ENCODE measurements around the gene ADNP.
"Not testable (repeated sequence)": the region's sequence is repeated elsewhere in the genome, so short reads cannot be mapped to it uniquely, and the experiment has no call there.

Gene ADNP

DNA sequence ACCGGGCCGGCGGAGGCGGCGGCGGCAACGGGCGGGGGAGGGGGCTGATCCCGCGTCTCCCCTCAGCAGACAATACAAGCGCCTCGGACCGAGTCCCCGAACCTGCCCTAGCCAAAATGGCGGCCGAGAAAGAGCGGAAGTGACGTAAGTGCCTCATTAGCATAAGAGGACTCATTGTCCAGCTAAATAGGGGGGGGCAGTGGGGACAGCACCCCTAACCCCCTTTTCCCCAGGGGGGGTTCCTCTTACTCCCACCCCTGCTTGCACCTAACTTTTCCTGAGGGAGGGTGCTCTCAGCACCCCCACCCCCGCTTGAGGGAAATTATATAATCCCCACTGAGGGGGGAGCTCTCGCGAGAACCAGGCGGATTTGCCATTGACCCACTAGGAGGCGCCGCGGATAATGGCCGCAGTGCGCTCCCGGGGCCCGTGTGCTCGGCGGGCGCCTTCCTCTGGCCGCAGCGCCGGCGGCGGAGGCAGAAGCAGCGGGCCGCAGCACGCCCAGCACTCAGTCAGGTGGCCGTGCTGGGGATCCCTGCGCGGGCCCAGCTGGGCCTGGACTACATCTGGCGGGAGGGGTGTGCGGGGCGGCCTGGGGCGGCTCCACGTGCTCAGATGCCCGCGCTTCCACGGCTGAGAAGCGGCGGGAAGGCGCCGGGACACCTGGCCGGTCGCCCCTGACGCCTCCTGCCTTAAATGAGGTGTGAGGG is at the start of gene ADNP:
Gene ADNP, minus strand, starts transcription at position 132 of the 710 bp plus-strand sequence. CDS start 27,441 bp downstream, outside the sequence.
- peak; percentile 78 for DNase-seq (ENCODE audit: low read depth)

DNA sequence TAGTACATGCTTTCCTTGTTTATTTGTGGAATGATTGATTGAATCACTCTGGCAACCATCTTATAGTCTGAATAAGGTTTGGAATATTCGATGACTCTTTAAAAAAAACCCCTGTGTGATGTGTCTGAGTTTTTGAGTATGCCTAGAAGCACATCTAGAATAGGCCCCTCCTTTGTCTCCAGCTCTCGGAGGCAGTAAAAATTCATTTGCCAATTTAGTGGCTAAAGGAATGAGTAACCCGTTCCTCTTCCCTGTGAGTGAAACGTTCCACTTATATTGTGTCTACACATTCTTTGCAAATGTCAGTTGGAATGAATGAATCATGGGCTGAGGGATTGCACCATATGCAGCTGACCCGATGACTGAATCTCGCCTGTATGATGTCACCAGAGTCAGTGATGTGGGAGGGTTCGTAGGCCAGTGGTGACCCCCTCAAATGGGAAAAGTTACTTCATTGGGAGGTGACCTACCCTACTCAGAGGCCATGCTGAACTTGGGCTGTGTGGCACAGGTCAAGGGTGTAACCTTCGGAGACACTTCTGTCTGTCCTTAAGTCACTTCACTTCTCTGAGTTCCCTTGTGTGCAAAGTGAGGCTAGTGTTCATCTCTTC is 48.9 kb upstream of the ADNP start:
- no peak for DNase-seq (ENCODE audit: low read depth)

DNA sequence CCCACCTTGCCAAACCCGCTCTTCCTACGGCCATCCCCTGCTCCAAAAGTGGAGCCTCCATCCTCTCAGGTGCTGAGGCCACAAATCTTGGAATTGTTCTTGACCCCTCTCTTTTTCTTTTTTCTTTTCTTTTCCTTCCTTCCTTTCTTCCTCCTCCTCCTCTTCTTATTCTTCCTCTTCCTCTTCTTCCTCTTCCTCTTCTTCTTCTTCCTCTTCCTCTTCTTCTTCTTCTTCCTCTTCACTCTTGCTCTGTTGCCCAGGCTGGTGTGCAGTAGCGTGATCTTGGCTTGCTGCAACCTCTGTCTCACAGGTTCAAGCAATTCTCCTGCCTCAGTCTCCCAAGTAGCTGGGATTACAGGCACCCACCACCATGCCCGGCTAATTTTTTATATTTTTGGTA is 47.3 kb upstream of the ADNP start:
- DNase-seq (ENCODE audit: low read depth), result not testable (repeated sequence)

DNA sequence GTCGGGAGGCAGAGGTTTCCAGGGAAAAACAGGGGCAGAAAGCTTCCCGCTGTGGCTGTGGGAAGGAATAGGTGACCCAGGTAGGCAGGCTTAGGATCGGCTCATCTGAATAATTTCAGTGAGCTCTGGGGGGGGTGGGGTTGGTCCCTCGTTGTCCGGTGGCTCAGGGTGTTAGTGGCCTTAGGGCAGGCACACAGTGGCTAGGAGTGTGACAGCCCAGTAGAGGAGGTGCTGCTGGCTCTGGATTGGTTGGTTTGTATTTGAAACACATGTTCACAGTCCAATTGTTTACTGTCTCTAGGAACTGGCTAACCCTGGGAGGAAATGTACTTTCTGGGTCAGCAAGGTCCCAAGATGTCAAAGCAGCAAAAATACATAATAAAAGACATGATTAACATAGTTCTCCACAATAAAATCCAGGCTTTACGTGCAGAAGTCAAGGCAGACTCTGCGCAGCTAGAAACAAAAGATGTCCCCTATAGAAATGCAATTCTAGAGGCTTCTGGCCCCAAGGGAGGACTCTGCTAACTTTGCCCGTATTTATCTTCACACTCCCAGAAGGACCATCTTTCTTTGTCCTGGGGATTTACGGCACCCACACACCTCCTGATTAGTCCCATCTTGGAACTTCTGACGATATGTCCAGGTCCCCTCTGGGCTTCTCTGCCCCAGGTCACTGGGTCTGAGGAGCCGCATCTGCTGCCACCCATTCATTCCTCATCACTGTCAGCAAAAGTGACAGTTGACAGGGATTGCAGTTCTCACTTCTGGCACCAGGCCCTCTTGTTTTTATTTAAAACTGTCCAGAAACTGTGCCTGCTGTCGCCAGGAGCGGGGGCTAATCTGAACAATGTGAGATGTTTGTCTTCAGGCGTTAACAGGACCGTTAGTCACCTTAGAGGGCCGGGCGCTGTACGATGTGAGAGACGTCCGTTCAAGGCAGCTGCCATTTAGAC is 46.1 kb upstream of the ADNP start:
- DNase-seq (ENCODE audit: low read depth), result no peak

DNA sequence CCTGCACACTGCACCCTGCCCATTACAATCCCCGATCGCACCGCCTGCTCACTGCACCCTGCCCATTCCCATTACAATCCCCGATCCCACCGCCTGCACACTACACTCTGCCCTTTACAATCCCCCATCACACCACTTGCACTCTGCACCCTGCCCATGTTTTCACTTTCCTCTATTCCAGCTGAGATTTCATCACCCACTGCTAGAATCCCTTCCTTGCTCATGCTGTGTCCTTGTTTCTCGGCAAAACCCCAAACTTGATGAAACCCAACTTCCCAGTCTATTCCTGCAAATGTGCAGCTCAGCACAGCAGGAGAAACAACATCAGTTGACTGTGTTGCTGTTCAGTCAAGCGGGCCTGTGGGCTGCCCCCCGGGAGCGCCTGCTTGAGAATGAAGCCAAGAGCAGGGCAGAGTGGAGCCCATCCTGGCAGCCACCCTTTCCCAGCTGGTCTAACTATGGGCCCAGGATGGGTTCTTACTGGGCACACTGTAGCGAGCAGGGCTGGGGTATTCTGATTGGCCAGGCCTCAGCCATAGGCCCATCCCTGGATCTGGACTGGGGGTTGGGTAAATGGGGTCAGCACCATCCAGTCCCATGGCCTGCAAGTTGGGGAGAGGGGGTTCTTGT is 44.6 kb upstream of the ADNP start:
- DNase-seq (ENCODE audit: low read depth), result no peak

DNA sequence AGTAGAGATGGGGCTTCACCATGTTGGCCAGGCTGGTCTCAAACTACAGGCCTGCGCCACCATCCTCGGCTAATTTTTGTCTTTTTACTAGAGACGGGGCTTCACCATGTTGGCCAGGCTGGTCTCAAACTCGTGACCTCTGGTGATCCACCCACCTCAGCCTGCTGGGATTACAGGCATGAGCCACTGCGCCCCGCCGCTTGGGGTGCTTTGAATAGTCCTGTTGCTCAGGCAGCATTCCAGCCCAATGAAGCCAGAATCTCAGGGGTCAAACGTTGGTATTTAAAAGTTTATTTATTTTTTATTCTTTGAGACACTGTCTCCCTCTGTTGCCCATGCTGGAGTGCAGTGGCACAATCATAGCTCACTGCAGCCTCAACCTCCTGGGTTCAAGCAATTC is 38.7 kb upstream of the ADNP start:
- no peak for DNase-seq (ENCODE audit: low read depth)

DNA sequence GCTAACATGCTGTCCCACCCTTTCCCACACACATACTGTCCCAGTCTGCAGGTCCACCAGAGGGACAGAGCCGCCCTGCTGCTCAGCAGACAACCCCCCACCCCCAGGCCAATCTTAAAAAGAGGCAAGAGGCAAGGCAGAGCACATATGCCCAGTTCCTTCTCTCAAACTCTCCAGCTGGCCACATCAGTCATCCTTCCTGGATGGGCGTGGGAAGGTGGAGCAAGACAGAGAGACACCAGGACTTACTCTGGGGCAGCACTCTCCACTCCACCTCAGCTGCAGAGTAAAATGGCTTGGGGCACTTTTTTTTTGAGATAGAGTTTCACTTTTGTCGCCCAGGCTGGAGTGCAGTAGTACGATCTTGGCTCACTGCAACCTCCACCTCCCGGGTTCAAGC is 38.2 kb upstream of the ADNP start:
- no peak for DNase-seq (ENCODE audit: low read depth)

DNA sequence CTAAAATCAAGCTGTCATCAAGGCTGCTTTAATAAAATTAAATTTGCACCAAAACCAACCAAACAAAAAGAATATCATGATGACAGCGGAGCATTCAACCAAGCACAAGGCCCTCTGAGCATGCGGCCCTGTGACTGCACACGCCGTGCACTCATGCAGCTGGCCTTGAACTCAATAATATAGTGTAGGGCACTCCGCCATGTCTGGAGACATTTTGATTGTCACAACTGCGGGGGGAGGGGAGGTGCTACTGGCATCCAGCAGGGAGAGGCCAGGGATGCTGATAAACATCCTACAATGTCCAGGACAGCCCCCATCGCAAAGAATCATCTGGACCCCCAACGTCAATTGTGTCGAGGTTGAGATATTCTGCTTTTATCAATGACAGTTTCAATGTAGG is 37.1 kb upstream of the ADNP start:
- DNase-seq (ENCODE audit: low read depth), result no peak

DNA sequence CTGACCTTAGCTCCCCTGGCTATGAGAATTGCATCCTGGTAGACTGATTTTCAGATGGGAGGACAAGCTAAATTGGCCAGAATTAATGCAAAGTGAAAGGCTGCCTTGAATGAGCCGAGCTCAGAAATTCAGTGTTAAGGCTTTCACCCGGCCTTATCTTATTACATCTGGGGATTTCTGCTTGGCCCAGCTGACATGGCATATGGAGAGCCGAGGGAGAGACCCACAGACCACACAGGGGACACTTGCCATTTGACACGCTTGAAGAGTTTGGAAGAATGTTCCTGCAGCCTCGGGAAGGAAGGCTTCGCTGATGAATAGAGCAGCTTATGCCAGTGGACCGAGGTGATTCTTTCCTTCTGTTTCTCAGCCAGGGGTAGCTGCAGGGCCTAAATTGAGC is 36.3 kb upstream of the ADNP start:
- DNase-seq (ENCODE audit: low read depth), result no peak

DNA sequence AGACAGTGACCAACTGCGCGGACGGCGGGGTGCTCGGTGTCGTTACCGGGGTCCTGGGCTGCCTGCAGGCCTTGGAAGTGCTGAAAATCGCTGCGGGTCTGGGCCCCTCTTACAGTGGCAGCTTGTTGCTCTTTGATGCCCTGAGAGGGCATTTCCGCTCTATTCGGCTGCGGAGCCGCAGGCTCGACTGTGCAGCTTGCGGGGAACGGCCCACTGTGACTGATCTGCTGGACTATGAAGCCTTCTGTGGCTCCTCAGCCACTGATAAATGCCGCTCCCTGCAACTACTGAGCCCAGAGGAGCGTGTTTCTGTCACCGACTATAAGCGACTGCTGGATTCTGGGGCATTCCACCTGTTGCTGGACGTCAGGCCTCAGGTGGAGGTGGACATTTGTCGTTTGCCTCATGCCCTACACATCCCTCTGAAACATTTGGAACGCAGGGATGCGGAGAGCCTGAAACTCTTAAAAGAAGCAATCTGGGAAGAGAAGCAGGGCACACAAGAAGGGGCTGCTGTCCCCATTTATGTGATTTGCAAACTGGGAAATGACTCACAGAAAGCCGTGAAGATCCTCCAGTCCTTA is 28.4 kb upstream of the ADNP start:
- DNase-seq (ENCODE audit: low read depth), result no peak

DNA sequence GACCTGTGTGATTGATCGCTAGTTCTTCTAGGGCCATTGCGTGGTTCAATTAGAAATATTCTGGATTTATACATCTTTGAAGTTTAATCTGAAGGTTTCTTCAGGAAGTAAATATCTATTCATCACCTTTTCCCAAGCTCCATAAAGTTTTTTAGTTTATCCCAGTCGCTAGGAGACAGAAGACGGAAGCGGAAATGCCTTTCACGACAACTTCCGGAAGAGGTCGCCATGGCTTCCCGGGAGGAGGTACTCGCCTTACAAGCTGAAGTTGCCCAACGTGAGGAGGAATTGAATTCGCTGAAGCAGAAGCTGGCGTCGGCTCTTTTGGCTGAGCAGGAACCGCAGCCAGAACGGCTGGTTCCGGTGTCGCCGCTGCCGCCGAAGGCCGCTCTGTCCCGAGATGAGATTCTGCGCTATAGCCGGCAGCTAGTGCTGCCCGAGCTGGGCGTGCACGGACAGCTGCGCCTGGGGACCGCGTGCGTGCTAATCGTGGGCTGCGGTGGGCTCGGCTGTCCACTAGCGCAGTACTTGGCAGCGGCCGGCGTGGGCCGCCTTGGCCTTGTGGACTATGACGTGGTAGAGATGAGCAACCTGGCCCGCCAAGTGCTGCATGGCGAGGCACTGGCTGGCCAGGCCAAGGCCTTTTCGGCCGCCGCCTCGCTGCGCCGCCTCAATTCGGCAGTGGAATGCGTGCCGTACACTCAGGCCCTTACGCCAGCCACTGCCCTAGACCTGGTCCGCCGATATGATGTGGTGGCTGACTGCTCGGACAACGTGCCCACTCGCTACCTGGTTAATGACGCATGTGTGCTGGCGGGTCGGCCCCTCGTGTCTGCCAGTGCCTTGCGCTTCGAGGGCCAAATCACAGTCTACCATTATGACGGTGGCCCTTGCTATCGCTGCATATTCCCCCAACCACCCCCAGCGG is 27.6 kb upstream of the ADNP start, which contains the start of gene MOCS3:
Gene MOCS3, plus strand, starts transcription at position 204 of the 928 bp plus-strand sequence. Its CDS starts 25 bp downstream, at position 229.
- peak; percentile 74 for DNase-seq (ENCODE audit: low read depth)

DNA sequence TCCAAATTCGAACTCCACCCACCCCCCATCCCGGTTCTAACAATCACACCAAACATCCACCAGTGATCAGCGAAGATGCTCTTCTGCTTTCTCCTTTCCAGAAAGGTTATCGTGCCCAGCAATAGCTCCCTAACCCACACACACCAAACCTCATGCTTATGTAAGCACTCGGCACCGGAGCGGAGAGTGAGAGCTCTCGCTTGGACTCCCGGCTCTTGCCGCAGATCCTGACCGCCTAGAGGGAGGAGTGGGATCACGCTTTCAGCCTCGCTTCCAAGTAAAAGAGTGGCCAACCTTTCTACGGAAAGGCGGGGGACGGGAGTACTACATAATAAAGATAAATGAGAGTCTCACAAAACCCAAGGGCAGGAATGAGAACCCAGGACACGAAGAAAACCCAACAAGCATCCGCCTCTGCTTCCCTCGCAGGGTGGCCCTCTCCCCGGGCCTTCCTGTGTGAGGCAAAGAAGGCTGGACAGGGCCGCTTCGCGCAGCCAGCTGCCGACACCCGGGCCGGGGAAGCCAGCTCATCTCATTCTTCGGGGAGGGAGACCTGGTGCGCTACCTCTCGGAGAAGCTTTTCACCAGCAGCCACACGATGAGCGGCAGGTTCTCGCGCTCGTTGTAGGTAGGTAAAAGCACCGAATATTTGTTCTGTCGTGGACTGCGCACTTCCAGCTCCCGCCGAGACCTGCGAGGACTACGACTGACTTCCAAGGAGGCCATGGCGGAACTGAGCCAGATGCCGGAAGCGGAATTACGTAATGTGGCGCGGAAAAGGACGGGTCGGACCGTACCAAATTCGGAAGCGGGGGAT is 26.8 kb upstream of the ADNP start, which contains the start of gene DPM1:
Gene DPM1, minus strand, starts transcription at position 735 of the 817 bp plus-strand sequence. Its CDS starts 9 bp downstream, at position 726.
- peak; percentile 79 for DNase-seq (ENCODE audit: low read depth)

DNA sequence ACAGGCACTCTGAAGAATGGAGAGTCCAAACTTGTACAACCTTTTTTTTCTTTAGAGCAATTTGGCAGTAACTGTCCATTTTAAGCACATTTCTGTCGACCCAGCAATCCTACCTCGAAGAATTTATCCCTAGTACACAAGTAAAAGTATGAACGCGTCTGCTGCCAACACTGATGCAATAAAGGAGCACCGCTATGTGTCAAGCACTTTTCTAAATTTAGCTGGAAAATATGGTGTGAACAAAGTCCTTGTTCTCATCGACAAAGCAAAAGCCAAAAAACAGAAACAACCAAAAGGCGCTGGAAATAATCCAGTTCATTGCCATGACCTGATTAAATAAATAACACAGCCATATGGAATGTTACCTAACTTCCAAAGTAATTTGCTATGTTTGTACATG is 26.0 kb upstream of the ADNP start:
- DNase-seq (ENCODE audit: low read depth), result no peak

DNA sequence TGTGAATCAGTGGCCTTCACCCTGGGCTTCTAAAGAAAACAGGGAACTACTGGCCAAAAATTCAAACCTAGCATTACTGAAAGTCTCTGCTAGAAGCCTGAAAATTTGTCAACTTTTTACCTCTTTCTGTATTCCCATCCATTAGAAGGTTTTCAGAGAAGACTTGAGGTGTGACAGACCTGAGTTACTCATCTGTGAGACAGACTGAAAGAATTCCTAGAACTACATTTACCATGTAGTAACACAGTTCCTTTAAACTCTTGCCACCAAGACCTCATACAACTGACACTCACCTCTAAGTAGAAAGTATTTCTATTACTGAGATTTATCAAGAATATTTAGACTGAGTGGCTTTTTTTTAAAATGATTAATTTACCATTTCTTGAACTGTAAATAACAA is 22.6 kb upstream of the ADNP start:
- no peak for DNase-seq (ENCODE audit: low read depth)

DNA sequence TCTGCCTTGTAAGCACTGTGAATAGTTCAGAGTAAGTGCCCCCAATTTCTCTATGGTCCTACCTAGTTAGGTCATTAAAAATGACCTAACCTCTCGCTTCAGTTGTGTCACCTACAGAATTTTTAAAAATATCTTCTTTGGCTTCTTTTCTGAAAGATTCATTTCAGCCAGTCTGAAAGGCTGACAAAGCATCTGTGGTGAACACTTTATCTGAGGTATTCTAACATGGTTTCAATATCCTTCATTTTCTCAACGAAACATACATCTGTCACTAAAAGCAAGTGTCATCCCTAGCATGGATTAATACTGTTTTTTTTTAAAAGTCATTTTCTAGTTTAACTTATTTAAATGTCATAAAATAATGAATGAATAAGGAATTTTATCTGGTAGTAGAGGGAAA is 22.0 kb upstream of the ADNP start:
- no peak for DNase-seq (ENCODE audit: low read depth)

DNA sequence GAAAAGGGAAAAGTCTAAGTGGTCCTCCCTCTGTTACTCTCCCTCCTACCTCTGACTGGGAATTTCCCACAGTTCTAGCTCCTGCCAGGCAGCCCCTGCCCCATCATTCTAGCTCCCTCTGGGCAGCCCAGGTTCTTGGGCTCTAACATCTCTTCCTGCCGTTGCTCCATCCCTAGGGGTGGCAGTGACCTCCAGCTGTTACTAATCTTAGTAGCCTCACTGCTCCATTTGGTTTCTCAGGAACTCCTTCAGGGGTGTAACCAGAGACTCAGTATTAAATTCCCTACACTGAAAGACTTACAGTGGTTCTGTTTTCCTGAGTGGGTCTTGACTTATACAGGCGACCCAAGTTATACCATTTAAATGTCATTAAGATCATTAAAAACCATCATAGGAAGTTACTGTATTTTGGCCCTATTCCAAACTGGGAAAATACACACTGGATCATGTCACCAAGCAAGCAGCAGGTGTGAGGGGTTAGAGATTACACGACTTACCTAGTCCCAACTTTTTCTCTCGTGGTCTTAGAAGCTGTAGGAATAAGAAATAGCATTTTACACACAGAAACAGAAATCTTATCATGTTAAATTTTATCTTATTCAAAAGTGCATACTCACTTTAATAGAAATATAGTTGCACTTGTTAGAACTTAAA is 17.0 kb upstream of the ADNP start:
- DNase-seq (ENCODE audit: low read depth), result no peak

DNA sequence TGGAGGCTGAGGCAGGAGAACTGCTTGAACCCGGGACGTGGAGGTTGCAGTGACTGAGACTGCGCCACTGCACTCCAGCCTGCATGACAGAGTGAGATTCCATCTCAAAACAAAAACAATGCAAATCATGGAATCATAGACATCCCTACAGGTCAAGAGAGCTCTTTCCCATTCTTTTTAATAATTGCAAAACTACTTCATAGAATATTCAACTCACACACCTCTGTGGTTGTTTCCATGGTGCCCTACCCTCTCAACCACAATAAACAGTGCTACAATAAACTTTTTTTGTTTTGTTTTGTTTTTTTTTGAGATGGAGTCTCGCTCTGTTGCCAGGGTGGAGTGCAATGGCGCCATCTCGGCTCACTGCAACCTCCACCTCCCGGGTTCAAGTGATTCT is 11.8 kb upstream of the ADNP start:
- no peak for DNase-seq (ENCODE audit: low read depth)

DNA sequence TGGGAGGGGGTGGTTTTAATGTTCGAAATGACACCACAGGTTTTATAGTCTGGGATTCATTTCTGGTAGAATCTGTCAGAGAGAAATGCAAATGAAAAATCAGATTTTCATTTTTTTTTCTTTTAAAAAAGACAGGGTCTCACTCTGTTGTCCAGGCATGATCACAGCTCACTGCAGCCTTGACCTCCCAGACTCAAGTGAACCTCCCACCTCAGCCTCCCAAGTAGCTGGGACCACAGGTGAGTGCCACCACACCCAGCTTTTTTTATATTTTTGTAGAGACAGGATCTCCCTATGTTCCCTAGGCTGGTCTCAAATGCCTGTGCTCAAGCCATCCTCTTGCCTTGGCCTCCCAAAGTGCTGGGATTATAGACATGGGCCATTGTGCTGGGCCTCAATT is 2.4 kb upstream of the ADNP start:
- no peak for DNase-seq (ENCODE audit: low read depth)

DNA sequence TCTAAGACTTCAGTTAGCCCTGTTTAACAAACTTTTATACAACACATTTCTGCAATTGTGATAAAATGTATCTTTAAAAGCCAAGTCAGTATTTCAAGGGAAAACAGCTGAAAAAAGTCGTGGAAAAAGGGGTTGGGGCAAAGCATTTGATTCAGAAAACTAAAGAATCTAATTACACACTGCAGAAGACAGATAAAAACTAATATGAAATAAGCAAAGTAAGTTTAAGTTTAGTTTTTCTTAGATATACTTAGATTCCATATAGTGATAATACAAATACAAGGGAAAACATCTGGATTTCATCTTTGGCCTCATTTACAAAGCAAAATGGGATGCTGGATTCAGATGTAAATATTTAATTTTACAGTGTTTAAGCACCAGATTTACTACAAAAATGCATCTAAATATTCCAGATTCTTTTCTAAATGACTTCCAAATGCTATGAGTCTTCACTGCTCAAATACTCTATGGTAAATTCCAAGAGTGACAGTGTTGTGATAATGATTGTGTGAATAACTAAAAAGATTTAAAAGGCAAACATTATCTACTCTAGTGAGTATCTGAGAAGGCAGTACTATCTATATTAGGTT is 1.5 kb upstream of the ADNP start:
- no peak for DNase-seq (ENCODE audit: low read depth)
